Measurements from ENCODE around the gene CARD19. TPM values are rescaled to one million over a fixed set of nuclear protein-coding genes. Genes with fewer than 3 reads are reported as not detected.

CARD19 gene
- polyA plus RNA-seq, 1 experiment: 25.2 TPM

GRCh38 chr9:93083592-93084470 lies 12.2 kb upstream of the CARD19 start:
- CTCF ChIA-PET: no interaction called here
- Histone ChIP-seq H3K27ac (ENCODE audit: low read depth, low read length) (no peak overlapping the region), H3K9me3 (ENCODE audit: control insufficient read depth, insufficient read depth, low read length) (peaks cover 24% of the 10 kb centered on the region), H3K27me3 (ENCODE audit: control insufficient read depth, insufficient read depth, low read length) (no peaks in the 10 kb centered on the region), H3K4me3 (ENCODE audit: low read depth, low read length) (no peak overlapping the region)
- TF ChIP-seq CTCF (IDR thresholded peaks at IDR 0.05; ENCODE audit: low read depth, low read length): no peak
- POLR2A ChIA-PET: no interaction called here
- DNase-seq (ENCODE audit: low read depth, low spot score): no peak

GRCh38 chr9:93084471-93084881 lies 11.5 kb upstream of the CARD19 start:
- POLR2A ChIA-PET: no interaction called here
- CTCF ChIA-PET: no interaction called here
- H3K9me3 ChIP-seq (ENCODE audit: control insufficient read depth, insufficient read depth, low read length): peaks cover 29% of the 10 kb centered on the region
- no peaks in the 10 kb centered on the region for H3K27me3 ChIP-seq (ENCODE audit: control insufficient read depth, insufficient read depth, low read length)
- H3K4me3 ChIP-seq (ENCODE audit: low read depth, low read length): no peak overlapping the region
- no peak overlapping the region for H3K27ac ChIP-seq (ENCODE audit: low read depth, low read length)
- no peak for TF ChIP-seq CTCF (IDR thresholded peaks at IDR 0.05; ENCODE audit: low read depth, low read length)
- no peak for DNase-seq (ENCODE audit: low read depth, low spot score)

GRCh38 chr9:93085676-93086075 lies 10.3 kb upstream of the CARD19 start:
- CTCF ChIA-PET: no interaction called here

GRCh38 chr9:93086447-93087224 lies 9.4 kb upstream of the CARD19 start:
- DNase-seq (ENCODE audit: low read depth, low spot score): no peak
- Histone ChIP-seq H3K9me3 (ENCODE audit: control insufficient read depth, insufficient read depth, low read length) (peaks cover 50% of the 10 kb centered on the region), H3K27ac (ENCODE audit: low read depth, low read length) (no peak overlapping the region), H3K27me3 (ENCODE audit: control insufficient read depth, insufficient read depth, low read length) (no peaks in the 10 kb centered on the region), H3K4me3 (ENCODE audit: low read depth, low read length) (no peak overlapping the region)
- TF ChIP-seq CTCF (IDR thresholded peaks at IDR 0.05; ENCODE audit: low read depth, low read length): no peak
- ChIA-PET CTCF (interaction anchor here (0.6 kb wide), 1 partner anchor 102 kb away, joined by 4 read pairs; no protein-coding TSS in a partner anchor), POLR2A (no interaction called here)

More at GRCh38 chr9:93085676-93086075, 10.3 kb upstream of the CARD19 start:
- POLR2A ChIA-PET: no interaction called here
- TF ChIP-seq CTCF (IDR thresholded peaks at IDR 0.05; ENCODE audit: low read depth, low read length): no peak
- DNase-seq (ENCODE audit: low read depth, low spot score): no peak
- no peak overlapping the region for H3K4me3 ChIP-seq (ENCODE audit: low read depth, low read length)
- no peaks in the 10 kb centered on the region for H3K27me3 ChIP-seq (ENCODE audit: control insufficient read depth, insufficient read depth, low read length)
- no peak overlapping the region for H3K27ac ChIP-seq (ENCODE audit: low read depth, low read length)
- peaks cover 41% of the 10 kb centered on the region for H3K9me3 ChIP-seq (ENCODE audit: control insufficient read depth, insufficient read depth, low read length)
